NCI-H1417 (cell line): ENCODE results near the gene RIN3.

Experiments
- DNase-seq, 3 experiments: peaks; one replicate each; lab custom pipeline; 2025; lab: John Stamatoyannopoulos, UW

RIN3 gene

GRCh38 chr14:92511453-92512238, 1.9 kb upstream of the RIN3 start:
- no peak for DNase-seq

GRCh38 chr14:92512807-92513203, 776 bp upstream of the RIN3 start:
- no peak for DNase-seq

- no peak for DNase-seq
Observed at GRCh38 chr14:92513966-92514843, 624 bp downstream of the RIN3 start.

- DNase-seq: no peak
Observed at GRCh38 chr14:92514844-92515514, 1.4 kb downstream of the RIN3 start.

GRCh38 chr14:92515546-92516343, 2.2 kb downstream of the RIN3 start:
- DNase-seq: no peak

- DNase-seq: no peak
Observed at GRCh38 chr14:92516344-92516965, 2.9 kb downstream of the RIN3 start.

GRCh38 chr14:92516966-92517506, 3.5 kb downstream of the RIN3 start:
- no peak for DNase-seq

GRCh38 chr14:92517761-92518160, 4.2 kb downstream of the RIN3 start:
- DNase-seq: no peak

GRCh38 chr14:92519246-92520101, 5.9 kb downstream of the RIN3 start:
- DNase-seq: no peak

GRCh38 chr14:92520102-92521057, 6.8 kb downstream of the RIN3 start:
- no peak for DNase-seq

GRCh38 chr14:92521058-92521415, 7.5 kb downstream of the RIN3 start:
- DNase-seq: no peak

- DNase-seq: no peak
Observed at GRCh38 chr14:92523752-92524151, 10.2 kb downstream of the RIN3 start.

GRCh38 chr14:92524602-92525185, 11.1 kb downstream of the RIN3 start:
- no peak for DNase-seq

- DNase-seq: no peak
Observed at GRCh38 chr14:92525322-92526095, 11.9 kb downstream of the RIN3 start.

GRCh38 chr14:92527721-92528120, 14.1 kb downstream of the RIN3 start:
- no peak for DNase-seq

GRCh38 chr14:92528486-92529100, 15.0 kb downstream of the RIN3 start:
- DNase-seq: no peak

GRCh38 chr14:92529903-92530302, 16.3 kb downstream of the RIN3 start:
- DNase-seq: no peak
